ENCODE results near the gene GPX3. TPM values are rescaled to one million over a fixed set of nuclear protein-coding genes. Genes with fewer than 3 reads are reported as not detected.

GPX3 gene
- total and polyA plus RNA-seq, 8 donors: 70.5 to 828 (median 302) TPM

GRCh38 chr5:151063142-151063989, 43.0 kb downstream of the GPX3 start:
- Histone ChIP-seq H3K27me3 (no peaks in the 10 kb centered on the region), H3K4me1 (peaks cover 47 to 100% (median 74%) of the 10 kb centered on the region in 4 donors), H3K27ac (peak overlapping the region; percentile 16 to 80 (median 70)), H3K36me3 (peaks cover 42 to 79% (median 61%) of the 10 kb centered on the region in 4 donors), H3K4me3 (no peak overlapping the region), H3K9me3 (no peaks in the 10 kb centered on the region)
- DNase-seq: peak in 1 of 2 donors; percentile 33
- TF ChIP-seq, protein P1, sequence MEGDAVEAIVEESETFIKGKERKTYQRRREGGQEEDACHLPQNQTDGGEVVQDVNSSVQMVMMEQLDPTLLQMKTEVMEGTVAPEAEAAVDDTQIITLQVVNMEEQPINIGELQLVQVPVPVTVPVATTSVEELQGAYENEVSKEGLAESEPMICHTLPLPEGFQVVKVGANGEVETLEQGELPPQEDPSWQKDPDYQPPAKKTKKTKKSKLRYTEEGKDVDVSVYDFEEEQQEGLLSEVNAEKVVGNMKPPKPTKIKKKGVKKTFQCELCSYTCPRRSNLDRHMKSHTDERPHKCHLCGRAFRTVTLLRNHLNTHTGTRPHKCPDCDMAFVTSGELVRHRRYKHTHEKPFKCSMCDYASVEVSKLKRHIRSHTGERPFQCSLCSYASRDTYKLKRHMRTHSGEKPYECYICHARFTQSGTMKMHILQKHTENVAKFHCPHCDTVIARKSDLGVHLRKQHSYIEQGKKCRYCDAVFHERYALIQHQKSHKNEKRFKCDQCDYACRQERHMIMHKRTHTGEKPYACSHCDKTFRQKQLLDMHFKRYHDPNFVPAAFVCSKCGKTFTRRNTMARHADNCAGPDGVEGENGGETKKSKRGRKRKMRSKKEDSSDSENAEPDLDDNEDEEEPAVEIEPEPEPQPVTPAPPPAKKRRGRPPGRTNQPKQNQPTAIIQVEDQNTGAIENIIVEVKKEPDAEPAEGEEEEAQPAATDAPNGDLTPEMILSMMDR (IDR thresholded peaks at IDR 0.05): no peak
- TF ChIP-seq POLR2AphosphoS5 (IDR thresholded peaks at IDR 0.05): no peak
- TF ChIP-seq EP300 (IDR thresholded peaks at IDR 0.05): no peak
- TF ChIP-seq POLR2A (IDR thresholded peaks at IDR 0.05): no peak
- WGBS, 5 donors: 56 to 74% (median 70%) methylated on average over 15 to 17 of the region's 17 CpGs
- intact Hi-C loops (cut with DNase I; ENCODE audit: low total_unique reads): no loop called here

- peaks cover 36 to 73% (median 45%) of the 10 kb centered on the region in 4 donors for H3K36me3 ChIP-seq
- peak overlapping the region in 1 of 5 donors; percentile 79 for H3K27ac ChIP-seq
- H3K4me3 ChIP-seq: no peak overlapping the region
- no peak for DNase-seq
- intact Hi-C loops (cut with DNase I; ENCODE audit: low total_unique reads): no loop called here
- H3K27me3 ChIP-seq: no peaks in the 10 kb centered on the region
- 93 to 98% (median 97%) methylated on average over 12 of the region's 12 CpGs for WGBS, 5 donors
- TF ChIP-seq, protein P1 (IDR thresholded peaks at IDR 0.05): no peak
- no peak for TF ChIP-seq POLR2A (IDR thresholded peaks at IDR 0.05)
- no peak for TF ChIP-seq EP300 (IDR thresholded peaks at IDR 0.05)
- TF ChIP-seq POLR2AphosphoS5 (IDR thresholded peaks at IDR 0.05): no peak
- H3K9me3 ChIP-seq: no peaks in the 10 kb centered on the region
- peaks cover 54 to 100% (median 80%) of the 10 kb centered on the region in 4 donors for H3K4me1 ChIP-seq
Measured at GRCh38 chr5:151064916-151065499, 44.6 kb downstream of the GPX3 start.

DNA sequence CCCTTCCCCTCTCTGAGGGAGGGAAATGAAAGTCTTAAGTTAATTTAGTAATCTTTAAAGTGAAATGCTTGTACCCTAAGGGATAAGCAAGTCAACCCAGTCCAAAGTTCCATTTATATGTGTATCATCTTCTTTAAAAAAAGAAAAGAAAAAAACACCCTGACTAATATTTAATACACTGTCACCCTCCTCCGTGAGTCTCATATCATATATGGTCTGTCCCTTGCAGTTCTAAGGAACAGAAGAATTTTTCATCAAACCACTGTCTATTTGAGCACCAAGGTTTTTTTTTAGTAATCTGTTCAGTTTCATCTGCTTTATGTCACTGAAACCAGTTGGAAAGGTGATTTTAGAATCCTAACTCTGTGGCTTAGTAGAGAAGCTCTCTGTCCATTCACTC, 45.2 kb downstream of the GPX3 start:
- Histone ChIP-seq H3K9me3 (no peaks in the 10 kb centered on the region), H3K27me3 (no peaks in the 10 kb centered on the region), H3K36me3 (peaks cover 32 to 68% (median 40%) of the 10 kb centered on the region in 4 donors), H3K4me3 (no peak overlapping the region), H3K4me1 (peaks cover 53 to 100% (median 79%) of the 10 kb centered on the region in 4 donors), H3K27ac (peak overlapping the region in 1 of 5 donors; percentile 8)
- WGBS, 5 donors: 70 to 89% (median 87%) methylated on average over 1 of the region's 1 CpG
- TF ChIP-seq POLR2AphosphoS5 (IDR thresholded peaks at IDR 0.05): no peak
- no peak for TF ChIP-seq EP300 (IDR thresholded peaks at IDR 0.05)
- TF ChIP-seq, protein P1 (IDR thresholded peaks at IDR 0.05): no peak
- TF ChIP-seq POLR2A (IDR thresholded peaks at IDR 0.05): no peak
- DNase-seq: no peak
- intact Hi-C loops (cut with DNase I; ENCODE audit: low total_unique reads): no loop called here

GRCh38 chr5:151066920-151067319, 46.5 kb downstream of the GPX3 start:
- H3K9me3 ChIP-seq: no peaks in the 10 kb centered on the region
- intact Hi-C loops (cut with DNase I; ENCODE audit: low total_unique reads): no loop called here
- peaks cover 21 to 65% (median 33%) of the 10 kb centered on the region in 4 donors for H3K36me3 ChIP-seq
- WGBS, 5 donors: 76 to 83% (median 83%) methylated on average over 6 of the region's 6 CpGs
- H3K27ac ChIP-seq: no peak overlapping the region
- DNase-seq: no peak
- peaks cover 60 to 100% (median 77%) of the 10 kb centered on the region in 4 donors for H3K4me1 ChIP-seq
- H3K27me3 ChIP-seq: no peaks in the 10 kb centered on the region
- H3K4me3 ChIP-seq: no peak overlapping the region
- TF ChIP-seq POLR2AphosphoS5 (IDR thresholded peaks at IDR 0.05) (no peak), POLR2A (IDR thresholded peaks at IDR 0.05) (no peak), EP300 (IDR thresholded peaks at IDR 0.05) (no peak)
- TF ChIP-seq, protein P1 (IDR thresholded peaks at IDR 0.05): no peak

Measured in stomach (tissue), 9 donors.